Thyroid gland (tissue), 4 donors: ENCODE data around the gene BAHCC1.

ENCODE experiments used
- CTCF ChIP-seq, 6 experiments: fragments of 200-600 bp in 3 of 6; fragments of 450-650 bp in 3 of 6; sonication (generic) in 3 of 6; IDR thresholded peaks; one replicate each; pipeline ENCODE4 v1.5.1; 2016 to 2019; ENCODE audit warnings: antibody characterized with exemption in 6 of 6, mild to moderate bottlenecking in 2 of 6, inconsistent platforms in 1 of 6, moderate library complexity in 1 of 6
- POLR2A ChIP-seq, 2 donors: fragments of 450-650 bp; IDR thresholded peaks; one replicate each; pipeline ENCODE4 v1.6.1; 2017; ENCODE audit warnings: antibody characterized with exemption in 2 of 2, mild to moderate bottlenecking in 2 of 2, moderate library complexity in 1 of 2

GRCh38 chr17:81453076-81453475 lies 57.8 kb downstream of the BAHCC1 start:
- TF ChIP-seq POLR2A (IDR thresholded peaks at IDR 0.05) (no peak), CTCF (IDR thresholded peaks at IDR 0.05) (no peak)
